ENCODE data around the gene OR51B2.
"Not testable (repeated sequence)": the region's sequence is repeated elsewhere in the genome, so short reads cannot be mapped to it uniquely, and the experiment has no call there.

OR51B2 gene

DNA sequence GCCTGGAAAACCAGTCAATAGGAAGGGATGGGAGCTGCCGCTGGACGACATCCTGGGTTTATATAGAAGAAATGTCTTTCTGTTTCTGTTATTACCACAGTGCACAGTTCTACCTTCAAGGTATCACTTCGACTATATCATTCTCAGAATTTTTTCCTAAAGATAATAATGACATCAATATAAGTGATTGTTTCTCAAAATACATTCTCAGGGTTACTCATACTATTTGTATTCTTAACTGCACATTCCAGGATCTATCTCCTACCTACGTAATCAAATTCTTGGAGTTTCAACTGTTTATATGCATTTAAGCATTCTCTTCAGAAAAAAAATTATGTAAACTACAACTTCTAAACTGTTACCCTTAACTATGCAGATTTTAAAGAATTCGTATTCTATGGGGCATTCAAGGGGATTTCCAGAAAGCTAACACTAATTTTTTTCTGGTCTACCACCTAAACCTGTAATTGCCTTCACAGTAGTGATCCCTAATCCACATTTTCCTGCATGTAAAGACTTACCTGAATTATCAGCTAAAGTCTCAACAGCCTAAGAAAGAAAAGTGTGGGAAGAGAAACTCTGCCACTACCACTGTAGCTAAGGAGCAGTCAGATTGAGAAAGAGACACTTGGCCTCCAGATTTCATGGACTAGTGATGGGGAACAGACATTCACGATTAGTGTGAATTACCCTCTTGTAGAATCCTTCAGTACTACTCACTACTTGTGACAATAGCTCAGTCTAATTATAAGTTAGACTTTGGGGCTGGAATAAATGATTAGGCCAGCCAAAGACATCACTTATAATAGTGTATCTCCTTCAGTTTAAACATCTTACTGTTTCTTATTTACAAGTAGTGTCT is 19.6 kb upstream of the OR51B2 start, which contains the start of gene OR51B5:
OR51B5 (minus strand) TSS at position 51 of the 862 bp plus-strand sequence; CDS start at position 51, 0 bp downstream.
- DNase-seq (ENCODE audit: low read depth) = no peak
- TF ChIP-seq, protein P1, sequence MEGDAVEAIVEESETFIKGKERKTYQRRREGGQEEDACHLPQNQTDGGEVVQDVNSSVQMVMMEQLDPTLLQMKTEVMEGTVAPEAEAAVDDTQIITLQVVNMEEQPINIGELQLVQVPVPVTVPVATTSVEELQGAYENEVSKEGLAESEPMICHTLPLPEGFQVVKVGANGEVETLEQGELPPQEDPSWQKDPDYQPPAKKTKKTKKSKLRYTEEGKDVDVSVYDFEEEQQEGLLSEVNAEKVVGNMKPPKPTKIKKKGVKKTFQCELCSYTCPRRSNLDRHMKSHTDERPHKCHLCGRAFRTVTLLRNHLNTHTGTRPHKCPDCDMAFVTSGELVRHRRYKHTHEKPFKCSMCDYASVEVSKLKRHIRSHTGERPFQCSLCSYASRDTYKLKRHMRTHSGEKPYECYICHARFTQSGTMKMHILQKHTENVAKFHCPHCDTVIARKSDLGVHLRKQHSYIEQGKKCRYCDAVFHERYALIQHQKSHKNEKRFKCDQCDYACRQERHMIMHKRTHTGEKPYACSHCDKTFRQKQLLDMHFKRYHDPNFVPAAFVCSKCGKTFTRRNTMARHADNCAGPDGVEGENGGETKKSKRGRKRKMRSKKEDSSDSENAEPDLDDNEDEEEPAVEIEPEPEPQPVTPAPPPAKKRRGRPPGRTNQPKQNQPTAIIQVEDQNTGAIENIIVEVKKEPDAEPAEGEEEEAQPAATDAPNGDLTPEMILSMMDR (IDR thresholded peaks at IDR 0.05; ENCODE audit: low read depth, low read length, missing control alignments) = no peak
- H3K4me3 ChIP-seq (ENCODE audit: low read depth, low read length) = no peak within 1 kb of the TSS

DNA sequence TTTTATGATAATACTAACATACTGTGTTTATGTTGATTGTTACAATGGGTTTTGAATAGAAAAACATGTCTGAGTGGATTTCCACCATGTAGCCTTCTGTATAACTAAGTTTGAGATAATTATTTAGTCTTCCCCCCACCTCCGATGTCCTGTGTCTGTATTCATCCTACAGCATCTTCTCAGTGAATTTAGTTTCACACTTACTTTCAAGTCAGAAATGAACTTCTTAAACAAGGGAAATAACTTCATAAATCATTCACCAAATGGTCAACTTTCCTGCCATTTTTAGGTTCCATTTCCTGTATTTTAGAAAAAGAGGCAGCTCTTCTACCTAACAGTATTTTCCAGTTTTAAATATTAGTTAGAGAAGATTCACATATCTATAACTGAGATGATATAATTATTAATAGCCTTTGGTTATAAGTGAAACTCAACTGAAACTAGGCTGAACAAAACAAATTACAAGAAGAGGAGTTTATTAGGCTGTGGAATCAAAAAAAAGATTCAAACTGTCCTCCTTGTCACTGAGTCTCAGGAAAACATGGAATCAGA is 15.8 kb upstream of the OR51B2 start:
- DNase-seq (ENCODE audit: low read depth) = no peak
- H3K4me3 ChIP-seq (ENCODE audit: low read depth, low read length) = no peak overlapping the region
- TF ChIP-seq, protein P1 (IDR thresholded peaks at IDR 0.05; ENCODE audit: low read depth, low read length, missing control alignments) = no peak

DNA sequence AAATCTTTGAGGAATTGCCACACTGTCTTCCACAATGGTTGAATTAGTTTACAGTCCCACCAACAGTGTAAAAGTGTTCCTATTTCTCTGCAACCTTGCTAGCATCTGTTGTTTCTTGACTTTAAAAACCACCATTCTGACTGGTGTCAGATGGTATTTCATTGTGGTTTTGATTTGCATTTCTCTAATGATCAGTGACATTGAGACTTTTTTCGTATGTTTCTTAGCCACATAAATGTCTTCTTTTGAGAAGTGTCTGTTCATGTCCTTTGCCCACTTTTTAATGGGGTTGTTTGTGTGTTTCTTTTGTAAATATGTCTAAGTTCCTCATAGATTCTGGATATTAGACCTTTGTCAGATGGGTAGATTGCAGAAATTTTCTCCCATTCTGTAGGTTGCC is 13.2 kb upstream of the OR51B2 start:
- not testable (repeated sequence) for H3K4me3 ChIP-seq (ENCODE audit: low read depth, low read length); DNase-seq (ENCODE audit: low read depth)

DNA sequence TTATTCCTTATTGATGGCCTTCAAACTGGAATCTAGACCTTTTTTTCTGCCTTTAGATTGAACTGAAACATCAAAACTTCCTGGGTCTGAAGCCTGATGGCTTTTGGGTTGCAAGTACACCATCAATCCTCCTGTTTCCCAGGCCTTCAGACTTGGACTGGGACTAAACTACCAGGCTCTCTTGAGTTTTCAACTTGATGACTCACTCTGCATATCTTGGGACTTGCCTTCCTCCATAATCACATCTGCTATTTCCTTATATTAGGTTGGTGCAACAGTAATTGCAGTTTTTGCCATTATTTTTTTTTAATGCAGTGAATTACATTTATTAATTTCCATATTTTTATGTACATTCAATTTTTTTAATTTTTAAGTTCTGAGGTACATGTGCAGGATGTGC is 12.2 kb upstream of the OR51B2 start:
- no peak overlapping the region for H3K4me3 ChIP-seq (ENCODE audit: low read depth, low read length)
- DNase-seq (ENCODE audit: low read depth) = no peak
- TF ChIP-seq, protein P1 (IDR thresholded peaks at IDR 0.05; ENCODE audit: low read depth, low read length, missing control alignments) = no peak

DNA sequence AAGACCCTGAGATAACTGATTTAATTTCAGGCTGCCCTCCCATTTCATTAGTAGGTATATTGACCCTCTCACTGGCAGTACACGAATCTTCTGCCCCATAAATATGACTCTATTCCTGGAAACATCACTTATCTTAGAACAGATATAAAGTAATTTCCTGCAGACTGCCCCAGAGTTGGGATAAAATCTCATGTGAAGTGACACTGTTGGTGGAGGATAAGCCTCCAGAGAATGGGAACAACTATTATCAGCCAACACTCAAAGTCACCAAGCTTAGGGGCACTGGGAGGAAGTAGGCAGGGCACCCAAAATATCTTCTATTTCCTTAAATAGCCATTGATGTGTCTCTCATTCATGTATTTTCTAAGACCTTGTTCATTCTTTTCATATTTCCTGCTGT is 11.1 kb upstream of the OR51B2 start:
- DNase-seq (ENCODE audit: low read depth) = no peak
- TF ChIP-seq, protein P1 (IDR thresholded peaks at IDR 0.05; ENCODE audit: low read depth, low read length, missing control alignments) = no peak
- no peak overlapping the region for H3K4me3 ChIP-seq (ENCODE audit: low read depth, low read length)

DNA sequence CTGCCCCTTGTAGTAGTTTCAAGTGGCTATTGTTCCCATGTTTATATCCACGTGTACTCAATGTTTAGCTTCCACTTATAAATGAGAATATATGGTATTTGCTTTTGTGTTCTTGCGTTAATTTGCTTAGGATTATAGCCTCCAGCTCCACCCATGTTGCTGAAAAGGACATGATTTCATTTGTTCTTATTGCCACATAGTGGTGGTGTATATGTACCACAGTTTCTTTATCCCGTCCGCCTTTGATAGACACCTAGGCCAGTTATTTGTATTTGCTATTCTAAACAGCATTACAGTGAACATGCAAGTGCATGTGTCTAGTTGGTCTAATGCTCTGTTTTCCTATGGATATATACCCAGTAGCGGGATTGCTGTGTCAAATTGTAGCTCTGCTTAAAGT is 6.8 kb downstream of the OR51B2 start:
- TF ChIP-seq, protein P1 (IDR thresholded peaks at IDR 0.05; ENCODE audit: low read depth, low read length, missing control alignments) = no peak
- no peak overlapping the region for H3K4me3 ChIP-seq (ENCODE audit: low read depth, low read length)
- no peak for DNase-seq (ENCODE audit: low read depth)

DNA sequence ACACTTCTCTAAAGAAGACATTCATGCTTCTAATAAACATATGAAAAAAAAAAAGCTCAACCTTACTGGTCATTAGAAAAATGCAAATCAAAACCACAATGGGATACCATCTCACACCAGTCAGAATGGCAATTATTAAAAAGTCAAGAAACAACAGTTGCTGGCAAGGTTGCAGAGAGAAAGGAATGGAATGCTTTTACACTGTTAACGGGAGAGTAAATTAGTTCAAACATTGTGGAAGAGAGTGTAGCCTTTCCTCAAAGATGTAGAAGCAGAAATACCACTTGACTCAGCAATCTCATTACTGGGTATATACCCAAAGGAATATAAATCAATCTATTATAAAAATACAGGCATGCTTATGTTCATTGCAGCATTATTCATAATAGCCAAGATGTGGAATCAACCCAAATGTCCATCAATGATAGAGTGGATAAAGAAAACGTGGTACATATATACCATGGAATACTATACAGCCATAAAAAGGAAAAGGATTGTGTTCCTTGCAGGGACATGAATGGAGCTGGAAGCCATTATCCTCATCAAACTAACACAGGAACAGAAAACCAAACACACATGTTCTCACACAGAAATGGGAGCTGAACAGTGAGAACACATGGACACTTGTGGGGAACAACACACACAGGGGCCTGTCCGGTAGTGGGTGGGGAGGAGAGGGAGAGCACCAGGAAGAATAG is 10.6 kb downstream of the OR51B2 start:
- H3K4me3 ChIP-seq (ENCODE audit: low read depth, low read length); DNase-seq (ENCODE audit: low read depth): not testable (repeated sequence)
